K562 (cell line): ENCODE results near the gene ELP1. TPM values are rescaled to one million over a fixed set of nuclear protein-coding genes. Genes with fewer than 3 reads are reported as not detected.
"Not testable (repeated sequence)": the region's sequence is repeated elsewhere in the genome, so short reads cannot be mapped to it uniquely, and the experiment has no call there.

Experiments
- ATAC-seq: fragments of 200-7000 bp; cut with Tn5 transposase; 3 replicates; pipeline ENCODE4 v1.9.1; 2020; ENCODE audit warnings: moderate library complexity
- BruUV-seq: library from RNA; stranded (reverse); fragments of 400-500 nt; replicated peaks from 2 replicates; lab custom pipeline; 2021; lab: Mats Ljungman, UMichigan
- CTCF ChIA-PET: fragments of 300-600 bp; formaldehyde crosslinking; extraction: SDS; loops from one replicate; lab custom pipeline; 2021; ENCODE audit warnings: low intra/inter-chr PET ratio; lab: Yijun Ruan, JAX
- POLR2A ChIA-PET: fragments of 300-600, 350-650 bp; sonication (Branson Sonifier 250); formaldehyde crosslinking; extraction: SDS; loops from one replicate; lab custom pipeline; 2021; ENCODE audit warnings: antibody characterized with exemption, inconsistent platforms; lab: Yijun Ruan, JAX
- DNase-seq, 4 experiments: peaks; one replicate each; pipeline versions ENCODE4 v3.0.0 to v3.0.0-alpha.2; 2011 to 2018; ENCODE audit warnings: low spot score in 3 of 4, mixed read lengths in 3 of 4; ENCODE audit errors: extremely low read depth in 1 of 4
- FAIRE-seq: peaks from 2 replicates; lab custom pipeline; 2011; peaks lifted over from hg19 to GRCh38; lab: Jason Lieb, UNC
- H2AFZ ChIP-seq: 2 replicates; pipeline ENCODE4 v1.6.0; 2011; ENCODE audit warnings: low read depth, low read length, control low read depth, inconsistent platforms
- H3K27ac ChIP-seq: fragments of 200-600 bp; 3 replicates; pipeline ENCODE4 v1.8.0; 2011; ENCODE audit warnings: low read depth, mild to moderate bottlenecking, control low read depth, inconsistent platforms, low read length, moderate library complexity, mixed read lengths; ENCODE audit errors: extremely low read depth
- H3K27me3 ChIP-seq, 2 experiments: fragments of 300-600 bp in 1 of 2; 2 replicates in 1 of 2; 3 replicates in 1 of 2; pipeline versions ENCODE4 v1.6.0 to v1.8.0; 2011; ENCODE audit warnings: inconsistent platforms in 2 of 2, low read length in 2 of 2, mild to moderate bottlenecking in 1 of 2, mixed read lengths in 1 of 2, moderate library complexity in 1 of 2; ENCODE audit not compliant: control insufficient read depth in 2 of 2, insufficient read depth in 2 of 2
- H3K36me3 ChIP-seq: fragments of 300-600 bp; 3 replicates; pipeline ENCODE4 v1.8.0; 2011; ENCODE audit warnings: mild to moderate bottlenecking, low read length, inconsistent platforms; ENCODE audit not compliant: control insufficient read depth, insufficient read depth
- H3K4me1 ChIP-seq, 2 experiments: fragments of 200-600 bp in 1 of 2; replicated peaks in 1 of 2; 2 replicates in 1 of 2; 3 replicates in 1 of 2; pipeline versions ENCODE4 v1.5.1 to v1.8.0; 2011; ENCODE audit warnings: inconsistent platforms in 2 of 2, low read length in 2 of 2, mild to moderate bottlenecking in 1 of 2, mixed read lengths in 1 of 2, moderate library complexity in 1 of 2; ENCODE audit not compliant: control insufficient read depth in 2 of 2, insufficient read depth in 2 of 2
- H3K4me2 ChIP-seq: 2 replicates; pipeline ENCODE4 v1.6.1; 2011; ENCODE audit warnings: low read length, control low read depth, inconsistent platforms, mixed read lengths; ENCODE audit not compliant: insufficient read depth
- H3K4me3 ChIP-seq: fragments of 200-600 bp; sonication (generic), shearing (Covaris generic); 2 replicates; pipeline ENCODE4 v1.5.1; 2016; ENCODE audit warnings: control low read depth, inconsistent platforms
- H3K79me2 ChIP-seq: fragments of 200-600 bp; 3 replicates; pipeline ENCODE4 v1.8.0; 2011; ENCODE audit warnings: low read length, inconsistent platforms; ENCODE audit not compliant: control insufficient read depth, insufficient read depth
- H3K9ac ChIP-seq, 2 experiments: 2 replicates each; pipeline versions ENCODE4 v1.6.0 to v1.6.1; 2011; ENCODE audit warnings: low read depth in 2 of 2, low read length in 2 of 2, control low read depth in 1 of 2, inconsistent platforms in 1 of 2, mild to moderate bottlenecking in 1 of 2, mixed read lengths in 1 of 2; ENCODE audit not compliant: insufficient read depth in 1 of 2
- H3K9me1 ChIP-seq: one replicate; pipeline ENCODE4 v1.6.0; 2011; ENCODE audit warnings: inconsistent platforms, mild to moderate bottlenecking, low read length, moderate library complexity; ENCODE audit not compliant: control insufficient read depth, insufficient read depth
- H3K9me3 ChIP-seq: replicated peaks from 2 replicates; pipeline ENCODE4 v1.5.1; 2011; ENCODE audit warnings: low read depth, low read length, inconsistent platforms; ENCODE audit not compliant: control insufficient read depth, insufficient read depth
- H4K20me1 ChIP-seq: replicated peaks from 2 replicates; pipeline ENCODE4 v1.6.1; 2011; ENCODE audit warnings: low read length, inconsistent platforms, mixed read lengths; ENCODE audit not compliant: control insufficient read depth, insufficient read depth
- CBFA2T3 ChIP-seq: fragments of 450-650 bp; IDR thresholded peaks from 2 replicates; pipeline ENCODE4 v1.6.1; 2017
- GTF2A2 ChIP-seq: IDR thresholded peaks from 2 replicates; pipeline ENCODE4 v1.6.1; 2016; ENCODE audit warnings: mild to moderate bottlenecking, missing genetic modification characterization, missing compliant biosample characterization
- MAZ ChIP-seq, 2 experiments: fragments of 450-650 bp in 1 of 2; sonication (generic) in 1 of 2; formaldehyde crosslinking; IDR thresholded peaks in 1 of 2; conservative IDR thresholded peaks in 1 of 2; 2 replicates each; pipeline versions ENCODE4 v1.4.0 to v1.5.0; 2020; ENCODE audit warnings: mild to moderate bottlenecking in 1 of 2, missing genetic modification reagents in 1 of 2
- NCOA1 ChIP-seq: fragments of 450-650 bp; IDR thresholded peaks from 2 replicates; pipeline ENCODE4 v1.6.1; 2016; ENCODE audit warnings: low read depth
- NR4A1 ChIP-seq, 2 experiments: fragments of 250-450 bp in 1 of 2; fragments of 450-650 bp in 1 of 2; sonication (Bioruptor Pico) in 1 of 2; IDR thresholded peaks; 2 replicates each; pipeline versions ENCODE4 v1.4.0 to v1.6.1; 2016 to 2020; ENCODE audit warnings: mild to moderate bottlenecking in 2 of 2, missing compliant biosample characterization in 1 of 2, missing genetic modification characterization in 1 of 2, moderate library complexity in 1 of 2
- RBM25 ChIP-seq: fragments of 200-400 bp; formaldehyde crosslinking; IDR thresholded peaks from 2 replicates; pipeline ENCODE4 v1.6.1; 2018; ENCODE audit warnings: low read length, low read depth, moderate library complexity; ENCODE audit not compliant: severe bottlenecking
- TAF9B ChIP-seq: fragments of 450-650 bp; IDR thresholded peaks from 2 replicates; pipeline ENCODE4 v1.6.1; 2018; ENCODE audit warnings: mild to moderate bottlenecking; ENCODE audit not compliant: partially characterized antibody
- ZC3H11A ChIP-seq: IDR thresholded peaks from 2 replicates; pipeline ENCODE4 v1.6.1; 2012; ENCODE audit warnings: low read depth, low read length, improper control_type of control experiment
- ZKSCAN8 ChIP-seq: fragments of 200-800 bp; sonication (Bioruptor generic); IDR thresholded peaks from 2 replicates; pipeline ENCODE4 v1.6.1; 2016; ENCODE audit warnings: missing genetic modification characterization, missing compliant biosample characterization
- ZNF146 ChIP-seq: IDR thresholded peaks from one replicate; pipeline ENCODE4 v1.6.1; 2018; ENCODE audit warnings: missing compliant biosample characterization; ENCODE audit not compliant: unreplicated experiment
- WGBS: fragments of 100-300 bp; shearing (Covaris generic); methylation state at CpG from one replicate; pipeline ENCODE4 v1.1.6; 2016; ENCODE audit warnings: low coverage, mixed read lengths; ENCODE audit not compliant: insufficient coverage; ENCODE audit errors: missing lambda C conversion rate; 5-methylcytosine and 5-hydroxymethylcytosine counted together
- in situ Hi-C: fragments of 300-500 bp; cut with MboI; formaldehyde crosslinking; loops from 4 replicates; pipeline ENCODE4 v1.15.0; 2018; ENCODE audit warnings: inconsistent platforms, mixed read lengths
- intact Hi-C: fragments of 100-400 bp; cut with micrococcal nuclease; formaldehyde crosslinking; loops from 2 replicates; pipeline ENCODE4 v1.14.2; 2022
- polyA plus RNA-seq, 8 experiments: library from polyadenylated mRNA; depleted of rRNA in 4 of 8; stranded (reverse) in 5 of 8; unstranded in 3 of 8; fragments of >200 nt; fragmentation: Nextera tagmentation in 2 of 8; fragmentation: Illumina TruSeq in 1 of 8; extraction: Ambion mirVana in 2 of 8; extraction: Trizol in 1 of 8; gene quantifications; 2 replicates each; pipeline versions ENCODE4 v1.2.1 to v1.2.3, GENCODE V29; 2011 to 2014; ENCODE audit warnings: inconsistent platforms in 1 of 8, missing spikeins in 1 of 8
- total RNA-seq, 7 experiments: library from RNA; depleted of rRNA in 6 of 7; stranded (reverse); fragments of >200 nt in 6 of 7; fragmentation: Illumina TruSeq in 2 of 7; extraction: Trizol in 2 of 7; gene quantifications; 2 replicates each; pipeline versions ENCODE4 v1.2.1 to v1.2.3, GENCODE V29; 2011 to 2021; ENCODE audit warnings: low replicate concordance in 1 of 7
- TF ChIP-seq, protein P1 (sequence below): fragments of 250-450 bp; sonication (Bioruptor Pico); IDR thresholded peaks from 2 replicates; pipeline ENCODE4 v1.4.0; 2020; ENCODE audit warnings: mild to moderate bottlenecking
- TF ChIP-seq, protein P2 (sequence below): sonication (generic); formaldehyde crosslinking; IDR thresholded peaks from 2 replicates; pipeline ENCODE4 v1.8.1; 2023; ENCODE audit warnings: mild to moderate bottlenecking, missing genetic modification reagents

Gene ELP1
- total and polyA plus RNA-seq, 9 of the 15 experiments (the other 6 are each of a cell fraction or from before 2014, with no cell fraction given) = 17.0 to 48.6 (median 39.7) TPM

DNA sequence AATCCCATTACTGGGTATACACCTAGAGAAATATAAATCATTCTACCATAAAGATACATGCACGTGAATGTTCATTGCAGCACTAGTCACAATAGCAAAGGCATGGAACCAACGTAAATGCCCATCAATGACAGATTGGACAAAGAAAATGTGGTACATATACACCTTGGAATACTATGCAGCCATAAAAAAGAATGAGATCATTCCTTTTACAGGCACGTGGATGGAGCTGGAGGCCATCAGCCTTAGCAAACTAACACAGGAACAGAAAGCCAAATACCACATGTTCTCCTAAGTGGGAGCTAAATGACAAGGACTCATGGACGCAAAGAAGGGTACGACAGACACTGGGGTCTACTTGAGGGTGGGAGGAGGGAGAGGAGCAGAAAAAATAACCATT lies 94.4 kb downstream of the ELP1 start:
- H3K9me1 ChIP-seq, H3K9me3 ChIP-seq, H3K9ac ChIP-seq, H3K27ac ChIP-seq, H3K36me3 ChIP-seq, DNase-seq, POLR2A ChIA-PET, H3K79me2 ChIP-seq, BruUV-seq, ATAC-seq, H3K4me2 ChIP-seq, CTCF ChIA-PET, H3K4me3 ChIP-seq, FAIRE-seq, H4K20me1 ChIP-seq, in situ Hi-C loops, H2AFZ ChIP-seq, intact Hi-C loops, H3K4me1 ChIP-seq: not testable (repeated sequence)
- TF ChIP-seq RBM25 = peak; percentile 26
- peak; percentile 59 for TF ChIP-seq ZNF146
- H3K27me3 ChIP-seq = peaks cover 8 to 13% of the 10 kb centered on the region in 2 experiments; a peak in 2 of 5 replicates
- 17% methylated on average over 5 of the region's 5 CpGs for WGBS

DNA sequence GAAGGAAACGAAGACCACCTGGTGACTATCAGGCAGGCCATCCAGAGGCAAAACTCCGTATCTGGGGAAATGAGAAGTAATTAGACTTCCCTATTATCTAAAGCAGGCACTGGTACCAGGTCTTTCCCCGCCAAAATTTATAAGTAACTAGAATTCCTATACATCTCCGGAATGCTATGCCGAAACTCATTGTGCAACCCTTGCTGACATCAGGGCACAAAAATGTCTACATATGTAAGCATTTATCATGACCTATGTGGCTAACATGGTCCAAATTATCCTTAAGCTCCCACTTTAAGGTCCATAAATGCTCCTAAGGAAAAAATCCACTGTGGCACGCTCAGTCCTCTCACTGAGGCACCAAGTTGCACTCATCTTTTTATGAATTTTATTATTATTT lies 95.9 kb downstream of the ELP1 start:
- no peak overlapping the region for H3K4me2 ChIP-seq
- no peaks in the 10 kb centered on the region for H3K36me3 ChIP-seq
- H3K9me1 ChIP-seq = no peaks in the 10 kb centered on the region
- H3K4me1 ChIP-seq = peaks cover 0 to 2% of the 10 kb centered on the region in 2 experiments; a peak in 1 of 5 replicates
- CTCF ChIA-PET = no interaction called here
- H2AFZ ChIP-seq = no peak overlapping the region
- H3K9me3 ChIP-seq = no peaks in the 10 kb centered on the region
- FAIRE-seq (no peak), DNase-seq (no peak), ATAC-seq (no peak)
- in situ Hi-C loops = no loop called here
- no peak overlapping the region for H3K9ac ChIP-seq
- 18% methylated on average over 6 of the region's 6 CpGs for WGBS
- H3K27ac ChIP-seq = no peak overlapping the region
- no peaks in the 10 kb centered on the region for H4K20me1 ChIP-seq
- POLR2A ChIA-PET = interaction anchor here (0.7 to 1.1 kb wide), 2 partner anchors 14 to 46 kb away, joined by 3 read pairs; no protein-coding TSS in a partner anchor
- peaks cover 9 to 13% of the 10 kb centered on the region in 2 experiments; a peak in 3 of 5 replicates for H3K27me3 ChIP-seq
- BruUV-seq = no TSS peak
- H3K4me3 ChIP-seq = no peak overlapping the region
- intact Hi-C loops = no loop called here
- no peaks in the 10 kb centered on the region for H3K79me2 ChIP-seq
- TF ChIP-seq CBFA2T3 (no peak), MAZ (CRISPR knock-in tag; conservative IDR thresholded peaks at IDR 0.05 in 1 of 2, IDR thresholded peaks at IDR 0.05 in 1 of 2) (no peak), NR4A1 (CRISPR knock-in tag; IDR thresholded peaks at IDR 0.05) (no peak), NR4A1 (tag; IDR thresholded peaks at IDR 0.05) (no peak), ZKSCAN8 (CRISPR knock-in tag) (no peak), TAF9B (no peak), ZC3H11A (no peak), NCOA1 (no peak), GTF2A2 (no peak)
- TF ChIP-seq, protein P1, sequence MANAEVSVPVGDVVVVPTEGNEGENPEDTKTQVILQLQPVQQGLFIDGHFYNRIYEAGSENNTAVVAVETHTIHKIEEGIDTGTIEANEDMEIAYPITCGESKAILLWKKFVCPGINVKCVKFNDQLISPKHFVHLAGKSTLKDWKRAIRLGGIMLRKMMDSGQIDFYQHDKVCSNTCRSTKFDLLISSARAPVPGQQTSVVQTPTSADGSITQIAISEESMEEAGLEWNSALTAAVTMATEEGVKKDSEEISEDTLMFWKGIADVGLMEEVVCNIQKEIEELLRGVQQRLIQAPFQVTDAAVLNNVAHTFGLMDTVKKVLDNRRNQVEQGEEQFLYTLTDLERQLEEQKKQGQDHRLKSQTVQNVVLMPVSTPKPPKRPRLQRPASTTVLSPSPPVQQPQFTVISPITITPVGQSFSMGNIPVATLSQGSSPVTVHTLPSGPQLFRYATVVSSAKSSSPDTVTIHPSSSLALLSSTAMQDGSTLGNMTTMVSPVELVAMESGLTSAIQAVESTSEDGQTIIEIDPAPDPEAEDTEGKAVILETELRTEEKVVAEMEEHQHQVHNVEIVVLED (CRISPR knock-in tag) = no peak
- TF ChIP-seq, protein P2, sequence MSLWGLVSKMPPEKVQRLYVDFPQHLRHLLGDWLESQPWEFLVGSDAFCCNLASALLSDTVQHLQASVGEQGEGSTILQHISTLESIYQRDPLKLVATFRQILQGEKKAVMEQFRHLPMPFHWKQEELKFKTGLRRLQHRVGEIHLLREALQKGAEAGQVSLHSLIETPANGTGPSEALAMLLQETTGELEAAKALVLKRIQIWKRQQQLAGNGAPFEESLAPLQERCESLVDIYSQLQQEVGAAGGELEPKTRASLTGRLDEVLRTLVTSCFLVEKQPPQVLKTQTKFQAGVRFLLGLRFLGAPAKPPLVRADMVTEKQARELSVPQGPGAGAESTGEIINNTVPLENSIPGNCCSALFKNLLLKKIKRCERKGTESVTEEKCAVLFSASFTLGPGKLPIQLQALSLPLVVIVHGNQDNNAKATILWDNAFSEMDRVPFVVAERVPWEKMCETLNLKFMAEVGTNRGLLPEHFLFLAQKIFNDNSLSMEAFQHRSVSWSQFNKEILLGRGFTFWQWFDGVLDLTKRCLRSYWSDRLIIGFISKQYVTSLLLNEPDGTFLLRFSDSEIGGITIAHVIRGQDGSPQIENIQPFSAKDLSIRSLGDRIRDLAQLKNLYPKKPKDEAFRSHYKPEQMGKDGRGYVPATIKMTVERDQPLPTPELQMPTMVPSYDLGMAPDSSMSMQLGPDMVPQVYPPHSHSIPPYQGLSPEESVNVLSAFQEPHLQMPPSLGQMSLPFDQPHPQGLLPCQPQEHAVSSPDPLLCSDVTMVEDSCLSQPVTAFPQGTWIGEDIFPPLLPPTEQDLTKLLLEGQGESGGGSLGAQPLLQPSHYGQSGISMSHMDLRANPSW (CRISPR knock-in tag) = no peak
